NCI-H82 treated with DMSO at 0.1 percent for 48 hours (cell line): ENCODE measurements around the gene CFAP45.

Experiments used
- DNase-seq: peaks from one replicate; lab custom pipeline; 2025; ENCODE audit not compliant: unreplicated experiment; lab: John Stamatoyannopoulos, UW

Gene CFAP45

DNA sequence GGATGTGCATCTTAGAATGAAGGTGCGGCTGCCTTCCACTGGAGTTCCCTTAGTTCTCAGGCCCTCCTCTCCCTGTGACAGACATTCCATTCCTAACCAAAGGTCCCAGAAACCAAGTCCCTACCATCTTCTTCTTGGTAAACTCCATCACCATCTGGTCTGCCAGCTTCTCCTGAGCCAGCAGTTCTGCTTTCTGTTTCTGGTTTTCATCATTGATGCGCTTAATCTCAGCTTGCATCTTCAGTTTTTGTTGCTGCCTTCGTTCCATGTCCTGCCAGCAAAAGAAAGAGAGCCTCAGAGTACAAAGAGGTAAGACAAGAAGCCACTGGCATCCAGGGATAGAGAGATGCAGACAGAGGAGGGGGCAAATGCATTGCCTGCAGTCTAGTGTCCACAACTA lies 19.5 kb downstream of the CFAP45 start:
- no peak for DNase-seq

GRCh38 chr1:159879977-159880376 lies 20.0 kb downstream of the CFAP45 start:
- no peak for DNase-seq

- no peak for DNase-seq
Measured at GRCh38 chr1:159879136-159879535, 20.8 kb downstream of the CFAP45 start.

DNA sequence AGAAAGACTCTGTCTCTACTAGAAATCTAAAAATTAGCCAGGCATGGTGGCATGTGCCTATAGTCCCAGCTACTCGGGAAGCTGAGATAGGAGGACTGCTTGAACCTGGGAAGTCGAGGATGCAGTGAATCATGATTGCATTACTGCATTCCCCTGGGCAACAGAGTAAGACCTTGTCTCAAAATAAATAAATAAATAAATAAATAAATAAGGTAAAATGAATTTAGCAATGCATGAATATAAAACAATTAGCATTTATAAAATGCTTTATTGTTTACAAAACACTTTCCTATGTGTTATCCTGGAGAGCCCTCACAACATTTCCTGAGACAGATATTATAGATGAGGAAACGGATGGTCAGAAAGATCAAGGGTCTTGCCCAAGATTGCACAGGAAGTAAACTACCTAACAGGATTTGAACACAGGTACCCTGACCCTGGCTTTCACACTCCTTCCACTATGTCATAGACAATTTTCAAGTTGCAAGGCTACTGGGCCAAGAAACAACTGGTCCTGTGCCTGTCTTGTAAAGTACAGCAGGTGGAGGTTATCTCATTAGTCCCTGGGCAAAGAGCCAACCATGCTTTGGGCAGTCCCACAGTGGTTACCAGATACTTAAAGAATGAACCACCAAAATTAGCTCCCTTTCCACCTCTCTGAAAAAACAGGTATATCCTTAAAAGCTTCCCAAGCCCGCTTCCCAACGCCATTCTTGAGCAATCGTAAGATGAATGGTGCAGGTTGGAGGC lies 22.1 kb downstream of the CFAP45 start:
- peak; percentile 60 for DNase-seq

DNA sequence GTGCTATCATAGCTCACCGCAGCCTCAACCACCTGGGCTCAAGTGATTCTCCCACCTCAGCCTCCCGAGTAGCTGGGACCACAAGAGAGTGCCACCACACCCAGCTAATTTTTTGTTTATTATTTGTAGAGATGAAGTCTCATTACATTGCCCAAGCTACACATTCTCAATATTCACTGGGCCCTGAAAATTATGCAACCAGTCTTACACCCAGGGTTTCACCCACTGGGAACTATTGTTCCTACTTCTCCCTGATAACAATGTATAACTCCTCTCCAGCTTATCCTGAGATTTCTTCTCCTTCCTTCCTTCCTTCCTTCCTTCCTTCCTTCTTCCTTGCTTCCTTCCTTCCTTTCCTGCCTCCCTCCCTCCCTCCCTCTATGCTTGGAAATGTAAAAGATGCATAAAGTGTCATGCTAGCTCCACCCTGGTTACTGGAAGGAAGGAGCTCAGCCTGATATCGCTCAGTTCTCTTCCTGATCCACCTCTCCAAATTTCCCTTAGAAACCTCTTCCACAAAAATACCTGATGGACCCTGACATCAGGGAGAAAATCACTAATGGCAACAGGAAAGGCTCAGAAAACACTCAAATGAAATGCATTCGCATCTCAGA lies 26.3 kb downstream of the CFAP45 start:
- DNase-seq = no peak

- DNase-seq = no peak
Measured at GRCh38 chr1:159872891-159873290, 27.1 kb downstream of the CFAP45 start.

DNA sequence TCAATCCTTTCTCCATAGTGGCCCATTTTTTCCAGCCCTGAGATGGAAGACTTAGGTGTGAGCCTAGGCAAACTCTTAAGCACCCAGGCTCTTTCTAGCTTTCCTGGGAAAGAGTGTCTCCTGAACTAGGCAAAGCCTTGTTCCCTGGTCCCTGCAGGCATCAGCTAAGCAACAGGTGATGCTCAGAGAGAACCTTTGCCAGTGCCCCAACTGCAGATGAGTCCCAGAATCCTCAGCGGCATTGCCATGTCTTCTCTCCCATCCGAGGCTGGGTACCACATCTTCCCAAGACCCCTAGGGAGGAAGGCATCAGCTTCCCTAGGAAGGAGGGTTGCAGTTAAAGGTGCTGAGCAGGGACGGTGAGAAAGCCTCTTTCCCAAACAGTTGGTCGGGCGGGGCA lies 29.3 kb downstream of the CFAP45 start:
- no peak for DNase-seq

- DNase-seq = no peak
Measured at GRCh38 chr1:159869607-159870006, 30.4 kb downstream of the CFAP45 start.

DNA sequence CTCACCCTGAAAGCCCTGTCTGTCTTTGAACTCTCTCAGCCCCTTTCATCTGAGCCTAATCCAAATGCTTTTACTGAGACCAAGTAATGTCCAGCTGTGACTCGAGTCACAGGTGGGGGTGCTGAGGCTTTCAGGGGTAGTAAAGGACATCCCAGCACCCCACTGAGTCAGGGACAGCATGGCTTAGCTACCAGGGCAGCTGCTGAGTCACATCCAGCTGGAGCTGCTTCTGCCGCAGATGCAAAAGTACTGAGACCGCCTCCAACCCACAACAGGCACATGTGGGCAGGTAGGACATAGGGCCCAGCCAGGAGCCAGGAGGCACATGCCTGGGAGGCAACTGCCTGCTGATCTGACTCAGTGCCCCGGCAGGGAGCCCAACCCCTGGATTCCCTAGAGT lies 30.8 kb downstream of the CFAP45 start:
- DNase-seq = no peak

DNA sequence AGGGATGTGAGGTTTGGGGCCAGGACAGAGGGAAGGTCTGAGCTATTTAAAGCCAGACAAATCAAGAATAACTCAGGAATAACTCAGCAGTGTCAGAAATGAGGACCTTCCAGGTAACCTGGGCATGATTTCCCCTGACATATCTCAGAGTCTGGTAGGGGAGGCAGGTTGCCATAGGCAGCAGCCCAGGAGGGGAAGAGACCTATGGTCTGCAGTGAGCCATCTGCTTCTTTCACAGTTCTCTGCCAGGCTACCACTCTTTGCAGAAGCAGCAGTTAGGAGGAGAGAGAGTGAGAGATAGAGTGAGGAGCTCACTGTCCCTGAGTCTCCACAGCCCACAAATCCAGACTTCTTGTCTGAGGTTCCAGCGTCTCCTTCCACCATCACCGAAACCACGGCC lies 31.2 kb downstream of the CFAP45 start:
- no peak for DNase-seq

- DNase-seq = peak; percentile 63
Measured at GRCh38 chr1:159867664-159868026, 32.3 kb downstream of the CFAP45 start.

DNA sequence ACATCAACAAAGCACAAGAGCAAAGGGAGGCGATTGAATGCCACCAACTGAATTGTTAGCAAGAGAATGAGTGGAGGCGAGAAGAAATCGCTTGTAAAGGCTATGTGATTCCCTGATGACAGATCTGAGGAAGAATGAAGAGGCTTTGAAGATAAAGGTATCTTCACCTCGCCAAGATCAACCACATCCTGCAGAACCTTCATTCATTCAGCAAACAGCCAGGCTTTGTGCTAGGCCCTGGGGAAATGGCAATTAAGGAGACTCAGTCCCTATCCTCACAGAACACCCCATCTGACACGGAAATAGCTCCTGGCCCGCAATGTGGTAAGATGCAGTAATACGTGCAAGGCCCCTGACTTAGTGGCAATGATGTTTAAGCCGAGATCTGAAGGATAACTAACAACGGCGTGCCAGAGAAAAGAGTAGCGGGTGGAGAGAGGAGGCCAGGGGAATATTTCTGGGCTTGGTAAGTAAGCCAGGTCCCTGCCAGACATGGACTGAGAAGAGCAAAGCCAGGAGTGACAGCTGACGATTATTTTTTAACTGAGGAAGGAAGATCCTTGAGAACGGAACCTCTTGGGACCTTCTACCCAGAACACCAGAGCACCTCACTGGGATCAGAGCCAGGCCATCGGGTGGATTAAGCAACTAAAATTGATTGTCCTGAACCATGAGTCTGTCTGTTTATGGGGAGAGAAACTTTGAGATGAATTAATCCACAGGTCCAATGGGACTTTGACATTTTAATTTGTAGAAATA lies 32.9 kb downstream of the CFAP45 start:
- no peak for DNase-seq

DNA sequence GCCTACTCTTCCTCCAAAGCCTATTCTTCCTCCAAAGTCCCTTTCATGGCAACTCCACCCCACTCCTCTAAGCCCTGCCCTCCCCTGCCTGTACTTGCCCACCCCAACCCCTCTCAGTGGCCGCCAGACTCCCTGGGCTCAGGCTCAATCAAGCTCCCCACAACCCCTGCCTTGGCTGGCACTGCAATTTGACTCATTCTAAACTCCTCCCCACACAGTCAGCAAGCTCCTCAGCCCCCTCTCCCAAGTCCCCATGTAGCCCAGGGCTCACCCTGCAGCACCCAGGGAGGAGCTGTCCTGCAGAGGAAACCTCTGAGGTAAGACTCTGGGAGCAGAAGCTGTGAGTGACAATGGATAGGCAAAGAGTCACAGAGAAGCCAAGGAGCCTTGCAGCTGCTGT lies 33.9 kb downstream of the CFAP45 start:
- DNase-seq = no peak

- DNase-seq = no peak
Measured at GRCh38 chr1:159864262-159864661, 35.7 kb downstream of the CFAP45 start.

GRCh38 chr1:159862557-159862956 lies 37.4 kb downstream of the CFAP45 start, which contains the start of gene VSIG8:
Gene VSIG8 (minus strand): TSS chr1:159862657. CDS start chr1:159862521, 136 bp downstream.
- no peak for DNase-seq

GRCh38 chr1:159862031-159862430 lies 37.9 kb downstream of the CFAP45 start:
- no peak for DNase-seq

GRCh38 chr1:159861218-159861617 lies 38.7 kb downstream of the CFAP45 start:
- DNase-seq = no peak

DNA sequence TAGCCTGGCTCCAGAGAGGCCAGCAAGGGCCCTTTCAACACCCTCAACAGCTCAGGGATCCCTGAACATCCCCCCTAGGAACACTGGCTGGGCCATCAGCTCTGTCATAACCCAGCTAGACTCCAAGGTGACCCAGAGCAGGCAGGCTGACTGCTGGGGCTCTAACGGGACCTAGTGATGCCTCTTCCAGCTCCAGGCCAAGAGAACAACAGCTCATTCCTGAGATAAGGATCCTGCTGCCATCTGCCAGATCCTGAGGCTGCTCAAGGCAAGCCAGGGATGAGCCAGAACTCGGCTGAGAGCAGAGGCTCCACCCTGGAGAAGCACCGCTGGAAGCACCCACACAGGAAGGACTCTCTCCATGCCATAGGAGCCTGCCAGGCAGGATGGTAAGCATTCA lies 39.5 kb downstream of the CFAP45 start:
- no peak for DNase-seq

- no peak for DNase-seq
Measured at GRCh38 chr1:159859767-159860322, 40.1 kb downstream of the CFAP45 start.

DNA sequence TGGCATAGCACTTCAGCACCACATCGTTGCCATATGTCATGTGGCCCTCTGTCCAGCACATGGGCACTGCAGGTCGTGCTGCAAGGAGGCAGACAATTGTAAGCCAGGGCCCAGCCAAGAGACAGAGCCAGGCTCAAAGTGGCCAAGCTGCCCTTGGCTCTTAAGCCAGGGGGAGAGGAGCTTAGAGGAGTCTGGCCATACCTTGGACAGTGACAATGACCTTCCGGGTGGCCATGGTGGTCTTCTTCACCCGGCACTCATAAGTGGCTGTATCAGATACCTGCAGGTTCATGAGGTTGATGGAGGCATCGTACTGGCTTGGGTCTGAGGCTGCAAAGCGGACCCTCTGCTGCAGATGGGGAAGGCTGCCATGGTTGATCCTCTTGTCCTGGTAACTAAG lies 42.1 kb downstream of the CFAP45 start:
- DNase-seq = no peak

DNA sequence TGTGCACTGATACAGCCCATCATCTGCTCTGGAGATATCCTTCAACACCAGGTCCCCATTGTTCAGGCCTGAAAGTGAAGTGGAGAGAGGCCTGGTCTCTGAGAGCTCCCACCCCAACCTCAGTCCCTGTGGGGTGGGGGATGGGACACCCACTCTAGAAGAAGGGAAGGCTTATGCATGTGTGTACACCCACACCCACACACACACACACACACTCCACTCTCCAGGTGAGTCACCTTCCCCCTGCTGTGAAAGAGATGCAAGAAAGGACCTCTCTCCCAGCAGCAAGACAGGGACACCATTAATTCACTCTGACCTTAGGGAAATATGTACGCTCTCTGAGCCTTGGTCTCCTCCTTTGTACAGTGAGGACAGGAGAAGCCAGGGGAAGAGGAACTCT lies 43.4 kb downstream of the CFAP45 start:
- no peak for DNase-seq

DNA sequence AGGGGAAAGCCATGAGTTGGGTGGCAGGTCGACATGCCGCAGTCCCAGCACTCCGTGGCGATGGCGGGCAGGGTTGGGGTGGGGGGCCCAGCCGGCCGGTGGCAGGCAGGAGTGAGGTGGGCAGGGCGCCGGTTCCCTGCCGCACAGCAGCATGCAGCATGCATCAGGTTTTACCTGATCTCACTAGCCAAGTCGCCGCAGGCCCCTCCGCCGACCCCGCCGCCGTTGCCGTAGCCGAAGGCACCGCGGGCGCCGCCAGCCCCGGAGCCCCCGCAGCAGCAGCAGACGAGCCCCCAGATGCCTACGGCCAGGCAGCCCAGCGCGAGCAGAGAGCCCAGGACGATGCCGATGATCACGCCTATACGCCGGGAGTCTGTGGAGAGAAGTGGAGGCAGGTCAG lies 44.3 kb downstream of the CFAP45 start:
- DNase-seq = no peak
